ENCODE measurements around the gene UTS2B.

Gene UTS2B

GRCh38 chr3:191221638-191222037 lies 108.7 kb downstream of the UTS2B start:
- no peak overlapping the region for H3K4me3 ChIP-seq (ENCODE audit: low read depth, low read length)
- no peak for DNase-seq (ENCODE audit: low read depth)
- TF ChIP-seq CTCF (IDR thresholded peaks at IDR 0.05; ENCODE audit: insufficient read depth, low read depth, low read length, missing control alignments): no peak

GRCh38 chr3:191220908-191221307 lies 109.4 kb downstream of the UTS2B start:
- no peak overlapping the region for H3K4me3 ChIP-seq (ENCODE audit: low read depth, low read length)

GRCh38 chr3:191217301-191217700 lies 113.0 kb downstream of the UTS2B start:
- no peak overlapping the region for H3K4me3 ChIP-seq (ENCODE audit: low read depth, low read length)
- no peak for TF ChIP-seq CTCF (IDR thresholded peaks at IDR 0.05; ENCODE audit: insufficient read depth, low read depth, low read length, missing control alignments)
- DNase-seq (ENCODE audit: low read depth): no peak

More at GRCh38 chr3:191220908-191221307, 109.4 kb downstream of the UTS2B start:
- DNase-seq (ENCODE audit: low read depth): no peak
- TF ChIP-seq CTCF (IDR thresholded peaks at IDR 0.05; ENCODE audit: insufficient read depth, low read depth, low read length, missing control alignments): no peak
